Panc1 (cell line): Measurements from ENCODE around the gene SKIC8. TPM values are rescaled to one million over a fixed set of nuclear protein-coding genes. Genes with fewer than 3 reads are reported as not detected.

ENCODE experiments used
- ATAC-seq: fragments of 200-7000 bp; cut with Tn5 transposase; 2 replicates; pipeline ENCODE4 v1.9.1; 2020; ENCODE audit warnings: mild to moderate bottlenecking, moderate library complexity
- BruUV-seq: library from RNA; stranded (reverse); fragments of 400-500 nt; replicated peaks from 2 replicates; lab custom pipeline; 2021; lab: Mats Ljungman, UMichigan
- CTCF ChIA-PET: fragments of 300-600 bp; sonication (Branson Sonifier 250); formaldehyde crosslinking; loops from one replicate; lab custom pipeline; 2022; ENCODE audit warnings: antibody characterized with exemption; lab: Charles Lee
- POLR2A ChIA-PET: fragments of 300-600 bp; sonication (Branson Sonifier 250); formaldehyde crosslinking; loops from one replicate; lab custom pipeline; 2022; ENCODE audit warnings: antibody characterized with exemption; lab: Charles Lee
- DNase-seq: peaks from one replicate; pipeline ENCODE4 v3.0.0-alpha.2; 2010; ENCODE audit warnings: low read depth, low spot score
- H3K27ac ChIP-seq: 2 replicates; pipeline ENCODE4 v1.5.1; 2011; ENCODE audit warnings: mild to moderate bottlenecking, low read length, inconsistent platforms
- H3K27me3 ChIP-seq: fragments of 200-500 bp; sonication (Bioruptor generic); 2 replicates; pipeline ENCODE4 v1.6.0; 2014; ENCODE audit warnings: low read length, inconsistent platforms; ENCODE audit not compliant: control insufficient read depth, insufficient read depth
- H3K36me3 ChIP-seq: fragments of 200-500 bp; sonication (Bioruptor generic); 2 replicates; pipeline ENCODE4 v1.5.1; 2014; ENCODE audit warnings: inconsistent platforms, mild to moderate bottlenecking, low read length, moderate library complexity; ENCODE audit not compliant: control insufficient read depth, insufficient read depth
- H3K4me1 ChIP-seq: 2 replicates; pipeline ENCODE4 v1.5.1; 2011; ENCODE audit warnings: inconsistent platforms, mild to moderate bottlenecking, low read length, moderate library complexity; ENCODE audit not compliant: control insufficient read depth, insufficient read depth
- H3K4me3 ChIP-seq, 2 experiments: 2 replicates each; pipeline ENCODE4 v1.5.1; 2011 to 2012; ENCODE audit warnings: low read depth in 2 of 2, low read length in 2 of 2, mild to moderate bottlenecking in 2 of 2, inconsistent platforms in 1 of 2, moderate library complexity in 1 of 2
- H3K9me3 ChIP-seq: fragments of 200-500 bp; sonication (Bioruptor generic); 2 replicates; pipeline ENCODE4 v1.5.1; 2014; ENCODE audit warnings: low read depth, mild to moderate bottlenecking, inconsistent platforms, low read length, moderate library complexity; ENCODE audit not compliant: control insufficient read depth, insufficient read depth
- POLR2AphosphoS5 ChIP-seq: IDR thresholded peaks from 2 replicates; pipeline ENCODE4 v1.6.1; 2012; ENCODE audit warnings: mild to moderate bottlenecking, low read depth, low read length, moderate library complexity
- SIN3A ChIP-seq: IDR thresholded peaks from 2 replicates; pipeline ENCODE4 v1.6.1; 2012; ENCODE audit warnings: low read depth, mild to moderate bottlenecking, low read length, moderate library complexity, borderline replicate concordance; ENCODE audit not compliant: insufficient read depth
- TCF7L2 ChIP-seq: IDR thresholded peaks from 2 replicates; pipeline ENCODE4 v1.6.1; 2011; ENCODE audit warnings: mild to moderate bottlenecking, low read depth, low read length, inconsistent platforms
- in situ Hi-C: cut with HindIII; loops from 2 replicates; pipeline ENCODE4 v1.10.0; 2016; ENCODE audit warnings: low sequenced_read_pairs, low pct_unique_long_range_greater_than_20kb
- intact Hi-C: fragments of 100-400 bp; cut with micrococcal nuclease; formaldehyde crosslinking; loops from one replicate; pipeline ENCODE4 v1.10.0; 2022; ENCODE audit not compliant: unreplicated experiment
- total RNA-seq: library from RNA; stranded (reverse); gene quantifications from one replicate; pipeline ENCODE4 v1.2.1, GENCODE V29; 2021; ENCODE audit not compliant: unreplicated experiment
- TF ChIP-seq, protein P1 (sequence below), 2 experiments: IDR thresholded peaks; 2 replicates each; pipeline ENCODE4 v1.6.1; 2011 to 2012; ENCODE audit warnings: low read depth in 2 of 2, control low read depth in 1 of 2, low read length in 1 of 2, mild to moderate bottlenecking in 1 of 2, moderate library complexity in 1 of 2; ENCODE audit not compliant: insufficient read depth in 1 of 2
- TF ChIP-seq, protein P2 (sequence below): fragments of 450-650 bp; IDR thresholded peaks from 2 replicates; pipeline ENCODE4 v1.5.1; 2017; ENCODE audit warnings: mild to moderate bottlenecking

Gene SKIC8
- total RNA-seq, 1 experiment from 2014 or later, result 66.3 TPM

DNA sequence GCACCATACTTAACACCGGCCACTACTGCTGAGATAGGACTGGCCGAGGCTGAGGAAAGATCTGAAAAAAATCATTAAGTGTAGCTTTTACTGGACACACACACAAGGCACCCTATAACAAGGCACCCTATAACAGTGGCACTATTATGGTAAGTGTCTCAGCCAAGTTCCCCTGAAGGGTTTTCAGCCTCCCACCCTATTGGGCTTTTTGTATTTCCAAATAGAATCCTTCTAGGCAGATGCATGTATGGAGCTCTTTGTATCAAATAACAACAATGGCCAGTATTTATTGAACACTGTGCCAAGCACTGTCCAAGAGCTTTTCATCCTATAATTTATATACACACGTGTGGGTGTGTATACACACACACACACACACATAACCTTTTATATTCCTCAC is 41.7 kb downstream of the SKIC8 start:
- no TSS peak for BruUV-seq
- ChIA-PET CTCF (no interaction called here), POLR2A (interaction anchor here (0.5 kb wide), 1 partner anchor 129 kb away, joined by 3 read pairs; no protein-coding TSS in a partner anchor)
- Histone ChIP-seq H3K27me3 (no peaks in the 10 kb centered on the region), H3K4me1 (no peaks in the 10 kb centered on the region), H3K4me3 (no peak overlapping the region), H3K9me3 (no peaks in the 10 kb centered on the region), H3K27ac (no peak overlapping the region), H3K36me3 (no peaks in the 10 kb centered on the region)
- intact Hi-C loops (no loop called here), in situ Hi-C loops (loop anchor here (25.0 kb wide), 1 partner anchor 120 kb away; the partner anchor contains the start of genes CIB2 and IDH3A)
- DNase-seq, result no peak
- ATAC-seq, result no peak
- TF ChIP-seq, protein P1, sequence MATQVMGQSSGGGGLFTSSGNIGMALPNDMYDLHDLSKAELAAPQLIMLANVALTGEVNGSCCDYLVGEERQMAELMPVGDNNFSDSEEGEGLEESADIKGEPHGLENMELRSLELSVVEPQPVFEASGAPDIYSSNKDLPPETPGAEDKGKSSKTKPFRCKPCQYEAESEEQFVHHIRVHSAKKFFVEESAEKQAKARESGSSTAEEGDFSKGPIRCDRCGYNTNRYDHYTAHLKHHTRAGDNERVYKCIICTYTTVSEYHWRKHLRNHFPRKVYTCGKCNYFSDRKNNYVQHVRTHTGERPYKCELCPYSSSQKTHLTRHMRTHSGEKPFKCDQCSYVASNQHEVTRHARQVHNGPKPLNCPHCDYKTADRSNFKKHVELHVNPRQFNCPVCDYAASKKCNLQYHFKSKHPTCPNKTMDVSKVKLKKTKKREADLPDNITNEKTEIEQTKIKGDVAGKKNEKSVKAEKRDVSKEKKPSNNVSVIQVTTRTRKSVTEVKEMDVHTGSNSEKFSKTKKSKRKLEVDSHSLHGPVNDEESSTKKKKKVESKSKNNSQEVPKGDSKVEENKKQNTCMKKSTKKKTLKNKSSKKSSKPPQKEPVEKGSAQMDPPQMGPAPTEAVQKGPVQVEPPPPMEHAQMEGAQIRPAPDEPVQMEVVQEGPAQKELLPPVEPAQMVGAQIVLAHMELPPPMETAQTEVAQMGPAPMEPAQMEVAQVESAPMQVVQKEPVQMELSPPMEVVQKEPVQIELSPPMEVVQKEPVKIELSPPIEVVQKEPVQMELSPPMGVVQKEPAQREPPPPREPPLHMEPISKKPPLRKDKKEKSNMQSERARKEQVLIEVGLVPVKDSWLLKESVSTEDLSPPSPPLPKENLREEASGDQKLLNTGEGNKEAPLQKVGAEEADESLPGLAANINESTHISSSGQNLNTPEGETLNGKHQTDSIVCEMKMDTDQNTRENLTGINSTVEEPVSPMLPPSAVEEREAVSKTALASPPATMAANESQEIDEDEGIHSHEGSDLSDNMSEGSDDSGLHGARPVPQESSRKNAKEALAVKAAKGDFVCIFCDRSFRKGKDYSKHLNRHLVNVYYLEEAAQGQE (IDR thresholded peaks at IDR 0.05; ENCODE audit: insufficient read depth in 1 of 2, low read depth in 2 of 2, low read length in 1 of 2), result no peak
- TF ChIP-seq POLR2AphosphoS5 (no peak), TCF7L2 (no peak), SIN3A (no peak)
- TF ChIP-seq, protein P2, sequence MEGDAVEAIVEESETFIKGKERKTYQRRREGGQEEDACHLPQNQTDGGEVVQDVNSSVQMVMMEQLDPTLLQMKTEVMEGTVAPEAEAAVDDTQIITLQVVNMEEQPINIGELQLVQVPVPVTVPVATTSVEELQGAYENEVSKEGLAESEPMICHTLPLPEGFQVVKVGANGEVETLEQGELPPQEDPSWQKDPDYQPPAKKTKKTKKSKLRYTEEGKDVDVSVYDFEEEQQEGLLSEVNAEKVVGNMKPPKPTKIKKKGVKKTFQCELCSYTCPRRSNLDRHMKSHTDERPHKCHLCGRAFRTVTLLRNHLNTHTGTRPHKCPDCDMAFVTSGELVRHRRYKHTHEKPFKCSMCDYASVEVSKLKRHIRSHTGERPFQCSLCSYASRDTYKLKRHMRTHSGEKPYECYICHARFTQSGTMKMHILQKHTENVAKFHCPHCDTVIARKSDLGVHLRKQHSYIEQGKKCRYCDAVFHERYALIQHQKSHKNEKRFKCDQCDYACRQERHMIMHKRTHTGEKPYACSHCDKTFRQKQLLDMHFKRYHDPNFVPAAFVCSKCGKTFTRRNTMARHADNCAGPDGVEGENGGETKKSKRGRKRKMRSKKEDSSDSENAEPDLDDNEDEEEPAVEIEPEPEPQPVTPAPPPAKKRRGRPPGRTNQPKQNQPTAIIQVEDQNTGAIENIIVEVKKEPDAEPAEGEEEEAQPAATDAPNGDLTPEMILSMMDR, result no peak

DNA sequence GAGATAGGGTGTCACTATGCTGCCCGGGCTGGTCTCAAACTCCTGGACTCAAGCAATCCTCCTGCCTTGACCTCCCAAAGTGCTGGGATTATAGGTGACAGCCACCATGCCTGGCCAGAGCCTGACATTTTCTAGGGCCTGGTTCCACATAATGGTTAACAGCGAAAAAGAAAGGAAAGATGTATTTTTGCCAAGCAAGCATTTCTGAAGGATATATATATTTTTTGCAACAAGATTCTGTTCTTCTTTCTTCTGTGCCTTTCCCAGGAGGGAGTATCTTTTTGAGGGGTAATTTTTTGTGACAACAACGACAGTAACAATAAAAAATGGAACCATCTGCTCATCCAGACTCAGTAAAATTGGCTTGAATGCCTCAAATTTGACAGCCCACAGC is 43.4 kb downstream of the SKIC8 start:
- no peak for ATAC-seq
- Histone ChIP-seq H3K27ac (no peak overlapping the region), H3K9me3 (no peaks in the 10 kb centered on the region), H3K4me1 (no peaks in the 10 kb centered on the region), H3K36me3 (no peaks in the 10 kb centered on the region), H3K4me3 (no peak overlapping the region), H3K27me3 (no peaks in the 10 kb centered on the region)
- in situ Hi-C loops, result loop anchor here (25.0 kb wide), 1 partner anchor 119 kb away; the partner anchor contains the start of genes CIB2 and IDH3A
- no peak for TF ChIP-seq TCF7L2
- TF ChIP-seq, protein P2, result no peak
- TF ChIP-seq, protein P1 (IDR thresholded peaks at IDR 0.05; ENCODE audit: insufficient read depth in 1 of 2, low read depth in 2 of 2, low read length in 1 of 2), result no peak
- TF ChIP-seq POLR2AphosphoS5, result no peak
- TF ChIP-seq SIN3A, result no peak
- BruUV-seq, result no TSS peak
- POLR2A ChIA-PET, result no interaction called here
- intact Hi-C loops, result no loop called here
- DNase-seq, result no peak
- CTCF ChIA-PET, result no interaction called here
